ENCODE data around the gene POMC. TPM values are rescaled to one million over a fixed set of nuclear protein-coding genes. Genes with fewer than 3 reads are reported as not detected.

The POMC gene
- total RNA-seq, 3 donors from 2014 or later, result 0.29 to 1.8 (median 0.31) TPM

DNA sequence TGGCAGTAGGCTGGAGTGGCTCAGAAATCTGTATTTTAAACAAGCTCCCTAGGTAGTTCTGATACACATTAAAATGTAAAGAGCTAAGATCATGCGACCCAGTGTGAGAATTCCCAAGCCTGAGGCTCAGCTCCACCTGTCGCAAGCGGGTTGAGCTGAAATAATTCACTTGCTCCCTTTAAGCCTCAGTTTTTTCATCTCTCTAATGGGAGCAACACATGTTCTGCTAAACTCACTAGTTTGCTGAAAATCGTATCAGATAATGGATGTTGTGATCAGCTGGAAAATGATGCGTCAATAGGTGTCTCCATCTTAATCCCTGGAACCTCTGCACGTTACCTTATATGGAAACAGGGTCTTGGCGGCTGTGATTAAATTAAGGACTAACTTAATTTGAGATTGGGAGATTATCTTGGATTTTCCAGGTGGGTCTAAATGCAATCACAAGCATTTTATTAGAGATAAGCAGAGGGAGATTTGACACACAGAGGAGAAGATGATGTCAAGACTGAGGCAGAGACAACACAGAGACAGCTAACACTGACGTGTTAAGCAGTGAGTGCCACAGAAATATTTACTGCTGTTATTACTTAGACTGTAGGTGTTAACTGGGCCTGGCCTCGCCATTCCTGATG lies 53.0 kb downstream of the POMC start:
- TF ChIP-seq, protein P1, sequence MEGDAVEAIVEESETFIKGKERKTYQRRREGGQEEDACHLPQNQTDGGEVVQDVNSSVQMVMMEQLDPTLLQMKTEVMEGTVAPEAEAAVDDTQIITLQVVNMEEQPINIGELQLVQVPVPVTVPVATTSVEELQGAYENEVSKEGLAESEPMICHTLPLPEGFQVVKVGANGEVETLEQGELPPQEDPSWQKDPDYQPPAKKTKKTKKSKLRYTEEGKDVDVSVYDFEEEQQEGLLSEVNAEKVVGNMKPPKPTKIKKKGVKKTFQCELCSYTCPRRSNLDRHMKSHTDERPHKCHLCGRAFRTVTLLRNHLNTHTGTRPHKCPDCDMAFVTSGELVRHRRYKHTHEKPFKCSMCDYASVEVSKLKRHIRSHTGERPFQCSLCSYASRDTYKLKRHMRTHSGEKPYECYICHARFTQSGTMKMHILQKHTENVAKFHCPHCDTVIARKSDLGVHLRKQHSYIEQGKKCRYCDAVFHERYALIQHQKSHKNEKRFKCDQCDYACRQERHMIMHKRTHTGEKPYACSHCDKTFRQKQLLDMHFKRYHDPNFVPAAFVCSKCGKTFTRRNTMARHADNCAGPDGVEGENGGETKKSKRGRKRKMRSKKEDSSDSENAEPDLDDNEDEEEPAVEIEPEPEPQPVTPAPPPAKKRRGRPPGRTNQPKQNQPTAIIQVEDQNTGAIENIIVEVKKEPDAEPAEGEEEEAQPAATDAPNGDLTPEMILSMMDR (IDR thresholded peaks at IDR 0.05), result no peak
- DNase-seq (no peak), ATAC-seq (no peak)
- Histone ChIP-seq H3K9me3 (no peaks in the 10 kb centered on the region), H3K4me3 (no peak overlapping the region), H3K36me3 (ENCODE audit: low read depth) (no peaks in the 10 kb centered on the region), H3K4me1 (ENCODE audit: low read depth) (no peaks in the 10 kb centered on the region)
- intact Hi-C loops (cut with DNase I, micrococcal nuclease), result no loop called here

DNA sequence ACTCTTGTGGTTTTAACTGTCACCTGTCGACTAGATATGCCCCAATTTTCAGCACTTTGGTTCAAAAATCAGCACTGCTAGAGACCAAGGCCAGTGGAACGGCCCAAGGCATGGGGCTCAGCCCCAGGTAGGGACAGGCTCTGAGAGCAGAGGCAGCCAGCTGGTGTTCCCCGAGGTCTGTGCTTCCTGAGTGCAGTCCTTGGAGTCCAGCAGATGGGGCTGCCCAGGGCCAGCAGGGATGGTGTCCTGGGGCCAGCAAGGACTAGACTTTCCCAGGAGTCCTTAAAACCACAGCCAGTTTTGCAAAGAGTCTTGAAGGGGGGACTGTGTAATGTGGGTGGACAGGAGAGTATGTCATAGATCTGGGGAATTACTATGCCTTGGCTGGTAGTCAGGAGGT lies 56.3 kb downstream of the POMC start:
- TF ChIP-seq, protein P1 (IDR thresholded peaks at IDR 0.05), result no peak
- Histone ChIP-seq H3K4me3 (no peak overlapping the region), H3K36me3 (ENCODE audit: low read depth) (no peaks in the 10 kb centered on the region), H3K9me3 (no peaks in the 10 kb centered on the region), H3K4me1 (ENCODE audit: low read depth) (no peaks in the 10 kb centered on the region)
- intact Hi-C loops (cut with DNase I, micrococcal nuclease), result no loop called here
- no peak for DNase-seq
- no peak for ATAC-seq

Other genes starting within 250 kb of the POMC start
- gene ADCY3, start 248.3 kb downstream of the POMC start, total RNA-seq, result 10 to 100 TPM; 24.9 to 30.4 (median 25.3) TPM
- 10 to 100 TPM in 1 of 3 donors, 1 to 10 TPM in 2; 4.9 to 11.0 (median 6.4) TPM for gene DNAJC27, start 196.6 kb downstream of the POMC start, total RNA-seq
- 1 to 10 TPM; 1.0 to 2.8 (median 1.9) TPM for gene EFR3B, start 126.5 kb downstream of the POMC start, total RNA-seq
- gene DNMT3A, start 173.3 kb upstream of the POMC start, total RNA-seq, result 10 to 100 TPM; 31.2 to 50.8 (median 33.0) TPM